Mesendoderm (in vitro differentiated cells): ENCODE measurements around the gene DNAJC6.

Source experiments
- DNase-seq: peaks from one replicate; pipeline ENCODE4 v3.0.0; 2013
- H2AK5ac ChIP-seq: 2 replicates; pipeline ENCODE4 v1.6.1; 2013; ENCODE audit warnings: low read length, inconsistent platforms
- H2BK120ac ChIP-seq: 2 replicates; pipeline ENCODE4 v1.6.1; 2013; ENCODE audit warnings: low read depth, mild to moderate bottlenecking, low read length, moderate library complexity, mixed read lengths
- H2BK15ac ChIP-seq: replicated peaks from 2 replicates; pipeline ENCODE4 v1.6.1; 2013; ENCODE audit warnings: low read depth, mild to moderate bottlenecking, moderate library complexity
- H2BK5ac ChIP-seq: 2 replicates; pipeline ENCODE4 v1.6.1; 2013; ENCODE audit warnings: low read length, inconsistent platforms
- H3K18ac ChIP-seq: 2 replicates; pipeline ENCODE4 v1.6.1; 2013; ENCODE audit warnings: mild to moderate bottlenecking, low read length, mixed read lengths
- H3K23ac ChIP-seq: one replicate; pipeline ENCODE4 v1.6.1; 2013; ENCODE audit warnings: low read length
- H3K27ac ChIP-seq: 2 replicates; pipeline ENCODE4 v1.5.1; 2013; ENCODE audit warnings: low read depth, mild to moderate bottlenecking, inconsistent platforms, low read length, moderate library complexity
- H3K27me3 ChIP-seq: 2 replicates; pipeline ENCODE4 v1.6.1; 2013; ENCODE audit warnings: low read length, control low read depth, mild to moderate bottlenecking, inconsistent platforms; ENCODE audit not compliant: insufficient read depth, poor library complexity
- H3K36me3 ChIP-seq: 2 replicates; pipeline ENCODE4 v1.6.1; 2013; ENCODE audit warnings: low read length, inconsistent platforms; ENCODE audit not compliant: control insufficient read depth, insufficient read depth
- H3K4ac ChIP-seq: one replicate; pipeline ENCODE4 v1.6.1; 2013; ENCODE audit warnings: low read depth, mild to moderate bottlenecking, low read length, moderate library complexity
- H3K4me1 ChIP-seq: 2 replicates; pipeline ENCODE4 v1.6.1; 2013; ENCODE audit warnings: low read depth, low read length, inconsistent platforms; ENCODE audit not compliant: control insufficient read depth
- H3K4me2 ChIP-seq: 2 replicates; pipeline ENCODE4 v1.6.1; 2013; ENCODE audit warnings: low read length
- H3K4me3 ChIP-seq: 2 replicates; pipeline ENCODE4 v1.5.1; 2013; ENCODE audit warnings: mild to moderate bottlenecking, low read length
- H3K56ac ChIP-seq: one replicate; pipeline ENCODE4 v1.6.1; 2013; ENCODE audit warnings: low read length
- H3K79me1 ChIP-seq: 2 replicates; pipeline ENCODE4 v1.6.1; 2013; ENCODE audit warnings: low read length, inconsistent platforms
- H3K79me2 ChIP-seq: 2 replicates; pipeline ENCODE4 v1.6.1; 2013; ENCODE audit warnings: mild to moderate bottlenecking, low read length; ENCODE audit not compliant: control insufficient read depth, insufficient read depth
- H3K9ac ChIP-seq: 2 replicates; pipeline ENCODE4 v1.6.1; 2013; ENCODE audit warnings: low read length, inconsistent platforms
- H4K5ac ChIP-seq: one replicate; pipeline ENCODE4 v1.6.1; 2013; ENCODE audit warnings: low read length
- H4K8ac ChIP-seq: one replicate; pipeline ENCODE4 v1.6.1; 2013; ENCODE audit warnings: low read depth, mild to moderate bottlenecking, control low read depth, low read length, moderate library complexity
- WGBS: extraction: QIAGEN DNeasy Blood & Tissue Kit; methylation state at CpG from one replicate; pipeline ENCODE4 v1.1.7; 2013; ENCODE audit warnings: low lambda C conversion rate, missing lambda C conversion rate; ENCODE audit not compliant: insufficient coverage; ENCODE audit errors: extremely low coverage; 5-methylcytosine and 5-hydroxymethylcytosine counted together

The DNAJC6 gene

GRCh38 chr1:65344171-65344814 lies 35.0 kb downstream of the DNAJC6 start:
- Histone ChIP-seq H3K27me3 (no peaks in the 10 kb centered on the region), H3K4me3 (no peak overlapping the region), H3K4me1 (no peaks in the 10 kb centered on the region), H3K23ac (no peak overlapping the region), H3K27ac (no peak overlapping the region), H3K4ac (no peak overlapping the region), H3K4me2 (no peak overlapping the region), H3K18ac (no peak overlapping the region), H3K9ac (no peak overlapping the region), H2AK5ac (no peak overlapping the region), H2BK120ac (no peak overlapping the region), H3K56ac (no peak overlapping the region), H4K5ac (no peak overlapping the region), H3K79me1 (no peaks in the 10 kb centered on the region), H2BK5ac (no peak overlapping the region), H3K79me2 (no peaks in the 10 kb centered on the region), H2BK15ac (no peak overlapping the region), H4K8ac (no peak overlapping the region), H3K36me3 (no peaks in the 10 kb centered on the region)
- no CpG with 5 or more reads among the region's 3 CpGs for WGBS
- DNase-seq, result no peak

GRCh38 chr1:65346190-65346589 lies 36.8 kb downstream of the DNAJC6 start:
- H4K8ac ChIP-seq, result no peak overlapping the region
- no peak overlapping the region for H2BK120ac ChIP-seq
- no peak overlapping the region for H3K23ac ChIP-seq
- no peak overlapping the region for H2AK5ac ChIP-seq
- H3K36me3 ChIP-seq, result no peaks in the 10 kb centered on the region
- H3K9ac ChIP-seq, result no peak overlapping the region
- H3K27me3 ChIP-seq, result no peaks in the 10 kb centered on the region
- no peak overlapping the region for H3K4me3 ChIP-seq
- no peak overlapping the region for H3K18ac ChIP-seq
- H3K4me2 ChIP-seq, result no peak overlapping the region
- no peaks in the 10 kb centered on the region for H3K79me2 ChIP-seq
- no peak for DNase-seq
- no peak overlapping the region for H4K5ac ChIP-seq
- H3K4ac ChIP-seq, result no peak overlapping the region
- no CpG with 5 or more reads among the region's 2 CpGs for WGBS
- no peaks in the 10 kb centered on the region for H3K4me1 ChIP-seq
- H3K56ac ChIP-seq, result no peak overlapping the region
- no peak overlapping the region for H2BK5ac ChIP-seq
- H3K27ac ChIP-seq, result no peak overlapping the region
- H3K79me1 ChIP-seq, result no peaks in the 10 kb centered on the region
- H2BK15ac ChIP-seq, result no peak overlapping the region

- H2BK5ac ChIP-seq, result no peak overlapping the region
- H4K5ac ChIP-seq, result no peak overlapping the region
- H2BK15ac ChIP-seq, result no peak overlapping the region
- H2BK120ac ChIP-seq, result no peak overlapping the region
- no peak overlapping the region for H2AK5ac ChIP-seq
- H3K27ac ChIP-seq, result no peak overlapping the region
- H3K4me1 ChIP-seq, result no peaks in the 10 kb centered on the region
- H3K23ac ChIP-seq, result no peak overlapping the region
- H3K9ac ChIP-seq, result no peak overlapping the region
- H3K4ac ChIP-seq, result no peak overlapping the region
- no peaks in the 10 kb centered on the region for H3K27me3 ChIP-seq
- H3K36me3 ChIP-seq, result no peaks in the 10 kb centered on the region
- H3K18ac ChIP-seq, result no peak overlapping the region
- WGBS, result no CpG with 5 or more reads among the region's 7 CpGs
- H3K4me3 ChIP-seq, result no peak overlapping the region
- H3K4me2 ChIP-seq, result no peak overlapping the region
- no peak overlapping the region for H4K8ac ChIP-seq
- H3K79me2 ChIP-seq, result no peaks in the 10 kb centered on the region
- DNase-seq, result no peak
- H3K56ac ChIP-seq, result no peak overlapping the region
- no peaks in the 10 kb centered on the region for H3K79me1 ChIP-seq
Measured at GRCh38 chr1:65355031-65355712, 45.8 kb downstream of the DNAJC6 start.

- DNase-seq, result no peak
- Histone ChIP-seq H3K18ac (no peak overlapping the region), H3K4me1 (no peaks in the 10 kb centered on the region), H3K4me3 (no peak overlapping the region), H3K27me3 (no peaks in the 10 kb centered on the region), H3K27ac (no peak overlapping the region), H2BK5ac (no peak overlapping the region), H2BK120ac (no peak overlapping the region), H2AK5ac (no peak overlapping the region), H3K9ac (no peak overlapping the region), H3K4me2 (no peak overlapping the region), H3K4ac (no peak overlapping the region), H4K5ac (no peak overlapping the region), H3K79me2 (no peaks in the 10 kb centered on the region), H3K23ac (no peak overlapping the region), H2BK15ac (no peak overlapping the region), H3K79me1 (no peaks in the 10 kb centered on the region), H3K36me3 (no peaks in the 10 kb centered on the region), H3K56ac (no peak overlapping the region), H4K8ac (no peak overlapping the region)
- WGBS, result no CpG with 5 or more reads among the region's 6 CpGs
Measured at GRCh38 chr1:65357291-65357960, 48.1 kb downstream of the DNAJC6 start.

- Histone ChIP-seq H2BK120ac (no peak overlapping the region), H2BK5ac (no peak overlapping the region), H3K56ac (no peak overlapping the region), H3K79me2 (no peaks in the 10 kb centered on the region), H3K4ac (no peak overlapping the region), H4K8ac (no peak overlapping the region), H3K23ac (no peak overlapping the region), H2AK5ac (no peak overlapping the region), H3K4me2 (no peak overlapping the region), H3K18ac (no peak overlapping the region), H3K36me3 (no peaks in the 10 kb centered on the region), H4K5ac (no peak overlapping the region), H3K9ac (no peak overlapping the region), H3K27ac (no peak overlapping the region), H2BK15ac (no peak overlapping the region), H3K4me1 (no peaks in the 10 kb centered on the region), H3K79me1 (no peaks in the 10 kb centered on the region), H3K4me3 (no peak overlapping the region), H3K27me3 (no peaks in the 10 kb centered on the region)
- DNase-seq, result no peak
- no CpG with 5 or more reads among the region's 3 CpGs for WGBS
Measured at GRCh38 chr1:65359888-65360287, 50.5 kb downstream of the DNAJC6 start.
